Breast epithelium (tissue), 3 donors: ENCODE measurements around the gene OS9.

Source experiments
- POLR2AphosphoS5 ChIP-seq, 3 donors: sonication (generic); formaldehyde crosslinking; IDR thresholded peaks; one replicate each; pipeline ENCODE4 v1.6.1; 2017; ENCODE audit warnings: antibody characterized with exemption in 3 of 3
- TF ChIP-seq, protein P1 (sequence below), 3 donors: fragments of 450-650 bp; IDR thresholded peaks; one replicate each; pipeline ENCODE4 v1.5.1; 2016 to 2017; ENCODE audit warnings: antibody characterized with exemption in 3 of 3, mild to moderate bottlenecking in 3 of 3, moderate library complexity in 3 of 3

DNA sequence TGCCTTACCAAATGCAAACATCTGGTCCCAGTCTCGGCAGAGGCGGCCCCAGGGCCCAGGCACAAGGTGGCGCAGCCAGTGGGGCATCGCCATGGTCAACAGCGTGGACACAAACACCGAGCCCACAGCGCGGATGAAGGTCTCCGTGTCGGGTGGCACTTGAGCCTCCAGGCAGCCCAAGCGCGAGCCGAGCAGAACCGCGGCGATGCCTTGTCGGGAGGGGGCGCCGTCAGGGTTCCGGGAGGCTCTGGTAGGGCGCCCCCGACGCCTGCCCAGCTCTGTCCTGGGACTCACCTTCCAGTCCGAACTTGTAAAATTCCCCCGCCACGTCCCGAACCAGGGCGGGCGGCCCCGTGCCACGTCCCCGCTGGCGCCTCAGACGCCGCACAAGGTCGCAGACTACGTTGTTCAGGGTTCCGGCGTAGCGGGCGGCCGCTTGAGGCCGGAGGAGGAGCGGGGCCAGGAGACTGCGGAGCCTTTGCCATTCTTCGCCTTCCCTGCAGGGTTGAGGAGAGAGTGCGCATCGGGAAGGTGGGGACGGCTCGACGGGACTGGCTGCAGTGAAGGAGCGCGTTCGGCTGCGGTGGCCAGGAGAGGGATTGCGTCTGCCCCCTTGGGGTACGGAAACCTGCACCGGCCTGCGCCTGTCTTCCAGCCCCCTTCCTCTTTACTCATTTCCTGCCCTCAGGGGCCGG lies 71.2 kb downstream of the OS9 start:
- TF ChIP-seq POLR2AphosphoS5 (IDR thresholded peaks at IDR 0.05) = no peak
- TF ChIP-seq, protein P1, sequence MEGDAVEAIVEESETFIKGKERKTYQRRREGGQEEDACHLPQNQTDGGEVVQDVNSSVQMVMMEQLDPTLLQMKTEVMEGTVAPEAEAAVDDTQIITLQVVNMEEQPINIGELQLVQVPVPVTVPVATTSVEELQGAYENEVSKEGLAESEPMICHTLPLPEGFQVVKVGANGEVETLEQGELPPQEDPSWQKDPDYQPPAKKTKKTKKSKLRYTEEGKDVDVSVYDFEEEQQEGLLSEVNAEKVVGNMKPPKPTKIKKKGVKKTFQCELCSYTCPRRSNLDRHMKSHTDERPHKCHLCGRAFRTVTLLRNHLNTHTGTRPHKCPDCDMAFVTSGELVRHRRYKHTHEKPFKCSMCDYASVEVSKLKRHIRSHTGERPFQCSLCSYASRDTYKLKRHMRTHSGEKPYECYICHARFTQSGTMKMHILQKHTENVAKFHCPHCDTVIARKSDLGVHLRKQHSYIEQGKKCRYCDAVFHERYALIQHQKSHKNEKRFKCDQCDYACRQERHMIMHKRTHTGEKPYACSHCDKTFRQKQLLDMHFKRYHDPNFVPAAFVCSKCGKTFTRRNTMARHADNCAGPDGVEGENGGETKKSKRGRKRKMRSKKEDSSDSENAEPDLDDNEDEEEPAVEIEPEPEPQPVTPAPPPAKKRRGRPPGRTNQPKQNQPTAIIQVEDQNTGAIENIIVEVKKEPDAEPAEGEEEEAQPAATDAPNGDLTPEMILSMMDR (IDR thresholded peaks at IDR 0.05) = peak in 2 of 3 donors; percentile 22 to 23
